ENCODE measurements around the gene MAN1A2.

DNA sequence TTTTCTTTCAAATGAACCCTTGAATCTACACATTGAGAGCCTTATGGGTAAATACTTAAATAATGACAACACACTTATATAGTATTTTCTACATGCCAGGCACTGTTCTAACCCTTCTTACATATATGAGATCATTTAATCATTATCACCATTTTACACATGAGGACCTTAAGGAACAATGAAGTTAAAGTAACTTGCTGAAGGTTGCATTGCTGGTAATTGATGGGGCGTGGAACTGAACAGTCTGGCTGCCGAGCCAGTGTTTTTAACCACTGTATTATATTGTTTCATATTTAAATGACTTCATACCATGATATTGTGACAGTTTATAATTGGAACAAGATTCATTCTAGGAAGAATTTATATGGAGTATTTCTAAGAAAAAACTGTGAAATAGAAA is 126.7 kb downstream of the MAN1A2 start:
- no peak for TF ChIP-seq POLR2A (IDR thresholded peaks at IDR 0.05)
- no peak for TF ChIP-seq POLR2AphosphoS5 (IDR thresholded peaks at IDR 0.05)
- TF ChIP-seq, protein P1, sequence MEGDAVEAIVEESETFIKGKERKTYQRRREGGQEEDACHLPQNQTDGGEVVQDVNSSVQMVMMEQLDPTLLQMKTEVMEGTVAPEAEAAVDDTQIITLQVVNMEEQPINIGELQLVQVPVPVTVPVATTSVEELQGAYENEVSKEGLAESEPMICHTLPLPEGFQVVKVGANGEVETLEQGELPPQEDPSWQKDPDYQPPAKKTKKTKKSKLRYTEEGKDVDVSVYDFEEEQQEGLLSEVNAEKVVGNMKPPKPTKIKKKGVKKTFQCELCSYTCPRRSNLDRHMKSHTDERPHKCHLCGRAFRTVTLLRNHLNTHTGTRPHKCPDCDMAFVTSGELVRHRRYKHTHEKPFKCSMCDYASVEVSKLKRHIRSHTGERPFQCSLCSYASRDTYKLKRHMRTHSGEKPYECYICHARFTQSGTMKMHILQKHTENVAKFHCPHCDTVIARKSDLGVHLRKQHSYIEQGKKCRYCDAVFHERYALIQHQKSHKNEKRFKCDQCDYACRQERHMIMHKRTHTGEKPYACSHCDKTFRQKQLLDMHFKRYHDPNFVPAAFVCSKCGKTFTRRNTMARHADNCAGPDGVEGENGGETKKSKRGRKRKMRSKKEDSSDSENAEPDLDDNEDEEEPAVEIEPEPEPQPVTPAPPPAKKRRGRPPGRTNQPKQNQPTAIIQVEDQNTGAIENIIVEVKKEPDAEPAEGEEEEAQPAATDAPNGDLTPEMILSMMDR (IDR thresholded peaks at IDR 0.05) = no peak
